Mucosa of stomach (tissue), 1 donor: Measurements from ENCODE around the gene ZNF280C.
"Not testable (repeated sequence)": the region's sequence is repeated elsewhere in the genome, so short reads cannot be mapped to it uniquely, and the experiment has no call there.

Experiments used
- H3K27me3 ChIP-seq: one replicate; pipeline ENCODE4 v1.7.0; 2013; ENCODE audit warnings: mild to moderate bottlenecking, low read length; ENCODE audit not compliant: control insufficient read depth, insufficient read depth
- H3K36me3 ChIP-seq: one replicate; pipeline ENCODE4 v1.7.0; 2013; ENCODE audit warnings: low read length; ENCODE audit not compliant: control insufficient read depth, insufficient read depth
- H3K4me1 ChIP-seq: one replicate; pipeline ENCODE4 v1.7.0; 2013; ENCODE audit warnings: mild to moderate bottlenecking, low read length; ENCODE audit not compliant: control insufficient read depth, insufficient read depth
- H3K4me3 ChIP-seq: one replicate; pipeline ENCODE4 v1.7.0; 2013; ENCODE audit warnings: low read length
- H3K9ac ChIP-seq: one replicate; pipeline ENCODE4 v1.7.0; 2013; ENCODE audit warnings: mild to moderate bottlenecking, low read length, moderate library complexity
- H3K9me3 ChIP-seq: one replicate; pipeline ENCODE4 v1.7.0; 2013; ENCODE audit warnings: mild to moderate bottlenecking, low read length, moderate library complexity; ENCODE audit not compliant: control insufficient read depth
- donor health status: Pancreatic carcinoma.

Gene ZNF280C

DNA sequence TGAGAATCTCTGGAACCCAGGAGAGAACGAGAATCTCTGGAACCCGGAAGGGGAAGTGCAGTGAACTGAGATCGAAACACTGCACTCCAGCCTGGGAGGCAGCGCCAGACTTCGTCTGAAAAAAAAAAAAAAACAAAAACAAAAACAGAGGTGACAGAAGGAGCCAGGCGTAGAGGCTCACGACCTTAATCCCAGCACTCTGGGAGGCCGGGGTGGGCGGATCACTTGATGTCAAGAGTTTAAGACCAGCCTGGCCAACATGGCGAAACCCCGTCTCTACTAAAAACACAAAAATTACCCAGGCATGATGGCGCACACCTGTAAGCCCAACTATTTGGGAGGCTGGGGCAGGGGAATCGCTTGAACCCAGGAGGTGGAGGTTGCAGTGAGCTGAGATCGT, 17.0 kb downstream of the ZNF280C start:
- Histone ChIP-seq H3K9ac (no peak overlapping the region), H3K4me3 (no peak overlapping the region), H3K27me3 (no peaks in the 10 kb centered on the region), H3K4me1 (no peaks in the 10 kb centered on the region), H3K36me3 (no peaks in the 10 kb centered on the region), H3K9me3 (no peaks in the 10 kb centered on the region)

DNA sequence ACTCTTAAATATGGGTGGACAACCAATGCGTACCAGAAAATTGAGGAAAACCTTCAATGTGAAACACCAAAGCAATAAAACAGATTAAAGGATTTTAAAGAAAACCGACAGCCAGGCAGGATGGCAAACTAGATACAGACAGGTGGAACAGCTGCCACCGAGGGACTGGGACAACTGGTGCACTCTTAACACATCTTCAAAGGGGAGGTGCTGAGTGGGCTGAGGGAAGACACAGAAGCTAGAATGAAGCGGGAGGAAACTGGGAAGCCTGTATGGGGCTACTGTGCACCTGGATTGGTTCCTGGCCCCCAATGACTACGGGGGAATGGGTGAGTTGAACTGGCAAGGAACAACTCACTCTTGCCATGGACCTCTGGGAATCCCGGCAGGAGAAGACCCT, 20.7 kb downstream of the ZNF280C start:
- H3K4me3 ChIP-seq, result no peak overlapping the region
- no peaks in the 10 kb centered on the region for H3K27me3 ChIP-seq
- H3K4me1 ChIP-seq, result no peaks in the 10 kb centered on the region
- no peaks in the 10 kb centered on the region for H3K36me3 ChIP-seq
- H3K9ac ChIP-seq, result no peak overlapping the region
- no peaks in the 10 kb centered on the region for H3K9me3 ChIP-seq

DNA sequence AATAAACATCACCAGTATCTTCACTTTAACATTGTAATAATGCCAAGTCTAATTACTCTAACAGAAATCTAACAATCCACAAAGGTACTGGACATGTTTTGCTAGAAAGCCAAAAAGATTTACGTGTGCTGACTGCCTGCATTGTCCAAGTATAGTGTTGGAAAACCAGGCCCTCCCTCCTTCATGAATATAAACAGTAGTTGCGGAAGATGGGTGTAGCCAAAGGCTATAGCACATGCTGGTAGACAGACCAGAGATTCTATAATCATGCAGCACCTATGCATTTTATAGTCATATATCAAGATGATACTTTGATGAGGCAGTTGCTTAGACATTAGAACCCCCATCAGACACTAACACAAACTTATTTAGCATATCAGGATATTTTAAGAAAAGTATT, 22.6 kb downstream of the ZNF280C start:
- no peaks in the 10 kb centered on the region for H3K4me1 ChIP-seq
- no peaks in the 10 kb centered on the region for H3K27me3 ChIP-seq
- H3K36me3 ChIP-seq, result no peaks in the 10 kb centered on the region
- H3K9ac ChIP-seq, result no peak overlapping the region
- H3K4me3 ChIP-seq, result no peak overlapping the region
- no peaks in the 10 kb centered on the region for H3K9me3 ChIP-seq

DNA sequence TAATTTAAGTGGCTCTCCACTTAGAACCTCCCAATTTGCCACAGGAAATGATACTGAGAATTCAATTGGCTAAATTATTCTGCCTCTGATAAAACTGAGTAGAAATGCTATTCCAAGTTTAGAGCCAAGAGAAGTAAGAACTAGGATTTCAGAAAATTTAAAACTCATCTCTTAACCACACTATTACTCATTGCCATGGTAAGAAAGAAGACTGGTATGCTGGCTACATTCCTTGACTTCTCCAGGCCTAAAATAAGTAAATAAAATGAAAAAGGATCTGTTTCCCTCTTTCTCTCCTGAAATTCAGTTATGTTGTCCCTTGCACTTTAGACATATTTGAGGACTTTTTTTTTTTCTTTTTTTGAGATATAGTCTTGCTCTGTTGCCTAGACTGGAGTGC, 23.3 kb downstream of the ZNF280C start:
- Histone ChIP-seq H3K9me3 (no peaks in the 10 kb centered on the region), H3K9ac (no peak overlapping the region), H3K27me3 (no peaks in the 10 kb centered on the region), H3K4me1 (no peaks in the 10 kb centered on the region), H3K4me3 (no peak overlapping the region), H3K36me3 (no peaks in the 10 kb centered on the region)

DNA sequence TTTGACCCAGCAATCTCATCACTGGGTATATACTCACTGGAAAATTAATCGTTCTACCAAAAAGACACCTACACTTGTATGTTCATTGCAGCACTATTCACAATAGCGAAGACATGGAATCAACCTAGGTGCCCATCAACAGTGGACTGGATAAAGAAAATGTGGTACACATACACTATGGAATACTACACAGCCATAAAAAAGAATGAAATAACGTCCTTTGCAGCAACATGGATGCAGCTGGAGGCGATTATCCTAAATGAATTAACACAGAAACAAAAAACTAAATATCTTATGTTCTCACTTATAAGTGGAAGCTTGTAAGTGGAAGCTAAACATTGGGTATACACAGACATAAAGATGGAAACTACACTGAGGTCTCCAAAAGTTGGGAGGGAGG, 37.5 kb downstream of the ZNF280C start:
- not testable (repeated sequence) for H3K9me3 ChIP-seq, H3K36me3 ChIP-seq, H3K4me1 ChIP-seq, H3K27me3 ChIP-seq, H3K4me3 ChIP-seq, H3K9ac ChIP-seq

DNA sequence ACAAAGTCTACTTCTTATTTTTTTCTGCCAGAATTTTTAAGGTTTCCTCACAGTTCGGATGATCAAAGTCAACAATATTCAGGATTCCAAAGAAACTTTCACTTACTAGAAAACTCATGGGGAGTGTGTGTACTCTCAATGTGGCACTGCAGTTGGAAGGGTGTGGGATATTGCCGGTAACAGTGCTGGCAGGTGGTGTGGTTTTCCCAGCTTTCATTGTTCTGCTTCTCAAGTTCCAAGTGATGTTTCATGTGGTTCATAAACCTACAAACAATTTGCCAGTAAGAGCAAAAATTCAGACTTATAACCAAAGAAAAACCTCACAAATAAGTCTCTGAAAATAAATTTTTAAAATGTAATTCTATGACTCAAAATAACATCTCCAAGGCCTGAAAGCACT, 39.8 kb downstream of the ZNF280C start:
- no peak overlapping the region for H3K4me3 ChIP-seq
- no peaks in the 10 kb centered on the region for H3K36me3 ChIP-seq
- H3K9ac ChIP-seq, result no peak overlapping the region
- H3K4me1 ChIP-seq, result no peaks in the 10 kb centered on the region
- no peaks in the 10 kb centered on the region for H3K27me3 ChIP-seq
- H3K9me3 ChIP-seq, result no peaks in the 10 kb centered on the region

DNA sequence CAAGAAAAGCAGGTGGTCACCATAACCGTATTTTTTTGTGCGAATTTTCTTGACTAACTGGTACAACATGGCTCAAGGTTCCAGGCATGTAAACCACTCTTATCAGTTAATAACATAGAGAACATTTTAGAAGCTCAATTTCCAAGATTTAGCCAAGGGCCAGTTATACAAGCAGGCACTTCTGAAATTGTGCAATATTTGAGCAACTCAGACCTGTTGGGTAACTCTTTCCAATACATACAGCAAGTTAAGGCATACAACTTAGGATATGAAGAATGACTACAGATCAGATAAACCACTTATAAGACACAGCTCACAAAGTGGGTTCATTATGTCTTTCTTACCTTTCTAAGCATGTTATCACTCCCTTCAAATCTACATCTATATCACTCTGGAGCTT, 43.9 kb downstream of the ZNF280C start:
- Histone ChIP-seq H3K9me3 (no peaks in the 10 kb centered on the region), H3K4me1 (no peaks in the 10 kb centered on the region), H3K4me3 (no peak overlapping the region), H3K9ac (no peak overlapping the region), H3K36me3 (no peaks in the 10 kb centered on the region), H3K27me3 (no peaks in the 10 kb centered on the region)

DNA sequence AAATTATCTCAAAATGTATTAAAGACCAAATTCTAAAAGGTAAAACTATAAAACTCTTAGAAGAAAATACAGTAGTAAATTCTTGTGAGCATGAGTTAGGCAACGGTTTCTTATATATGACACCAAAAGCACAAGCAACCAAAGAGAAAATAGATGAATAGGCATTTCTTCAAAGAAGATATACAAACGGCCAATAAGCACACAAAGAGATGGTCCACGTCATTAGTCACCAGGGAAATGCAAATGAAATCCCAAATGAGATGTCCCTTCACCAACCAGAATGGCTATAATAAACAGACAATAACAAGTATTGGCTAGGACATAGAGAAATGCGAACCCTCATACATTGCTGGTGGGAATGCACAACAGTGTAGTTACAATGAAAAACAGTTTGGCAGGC, 52.4 kb downstream of the ZNF280C start:
- no peak overlapping the region for H3K9ac ChIP-seq
- no peaks in the 10 kb centered on the region for H3K9me3 ChIP-seq
- H3K4me1 ChIP-seq, result no peaks in the 10 kb centered on the region
- no peaks in the 10 kb centered on the region for H3K36me3 ChIP-seq
- no peaks in the 10 kb centered on the region for H3K27me3 ChIP-seq
- no peak overlapping the region for H3K4me3 ChIP-seq

DNA sequence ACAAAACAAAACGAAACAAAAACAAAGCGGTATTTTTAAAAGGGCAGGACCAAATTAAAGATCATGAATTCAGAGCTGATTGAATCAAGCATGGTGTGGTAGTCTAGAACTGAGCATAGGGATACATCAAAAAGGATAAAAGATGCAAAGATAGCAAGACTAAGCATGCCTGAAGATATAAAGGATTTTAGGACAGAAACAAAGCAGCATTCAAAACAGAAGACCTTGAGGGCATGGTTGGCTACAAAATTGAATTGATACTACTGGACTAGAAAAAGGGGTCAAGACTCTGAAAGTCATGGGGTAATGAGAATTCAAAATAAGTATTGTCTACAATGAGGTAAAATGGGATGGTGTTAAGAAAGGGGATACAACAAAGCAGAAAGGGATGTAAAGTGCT, 55.3 kb downstream of the ZNF280C start:
- Histone ChIP-seq H3K27me3 (no peaks in the 10 kb centered on the region), H3K9ac (no peak overlapping the region), H3K36me3 (no peaks in the 10 kb centered on the region), H3K4me1 (no peaks in the 10 kb centered on the region), H3K9me3 (no peaks in the 10 kb centered on the region), H3K4me3 (no peak overlapping the region)

DNA sequence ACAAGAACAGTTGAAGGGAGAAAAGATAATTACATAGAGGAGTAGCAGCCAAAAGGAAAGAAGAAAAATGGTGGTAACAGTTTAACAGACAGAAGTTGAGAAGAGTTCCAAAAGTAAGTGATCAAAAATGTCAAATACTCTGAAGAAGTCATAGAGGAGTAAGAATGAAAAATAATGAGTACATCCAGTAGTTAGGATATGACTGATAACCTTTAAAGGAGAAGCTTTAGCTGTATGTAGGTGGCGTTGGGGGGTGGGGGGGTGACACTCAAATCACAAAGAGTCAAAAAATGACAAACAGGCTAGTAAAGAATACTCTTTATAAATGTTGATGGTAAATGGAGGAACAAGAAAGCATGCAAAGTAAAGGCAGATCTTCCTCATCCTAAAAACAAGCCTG, 56.3 kb downstream of the ZNF280C start:
- Histone ChIP-seq H3K9ac (no peak overlapping the region), H3K4me3 (no peak overlapping the region), H3K27me3 (no peaks in the 10 kb centered on the region), H3K9me3 (no peaks in the 10 kb centered on the region), H3K4me1 (no peaks in the 10 kb centered on the region), H3K36me3 (no peaks in the 10 kb centered on the region)

DNA sequence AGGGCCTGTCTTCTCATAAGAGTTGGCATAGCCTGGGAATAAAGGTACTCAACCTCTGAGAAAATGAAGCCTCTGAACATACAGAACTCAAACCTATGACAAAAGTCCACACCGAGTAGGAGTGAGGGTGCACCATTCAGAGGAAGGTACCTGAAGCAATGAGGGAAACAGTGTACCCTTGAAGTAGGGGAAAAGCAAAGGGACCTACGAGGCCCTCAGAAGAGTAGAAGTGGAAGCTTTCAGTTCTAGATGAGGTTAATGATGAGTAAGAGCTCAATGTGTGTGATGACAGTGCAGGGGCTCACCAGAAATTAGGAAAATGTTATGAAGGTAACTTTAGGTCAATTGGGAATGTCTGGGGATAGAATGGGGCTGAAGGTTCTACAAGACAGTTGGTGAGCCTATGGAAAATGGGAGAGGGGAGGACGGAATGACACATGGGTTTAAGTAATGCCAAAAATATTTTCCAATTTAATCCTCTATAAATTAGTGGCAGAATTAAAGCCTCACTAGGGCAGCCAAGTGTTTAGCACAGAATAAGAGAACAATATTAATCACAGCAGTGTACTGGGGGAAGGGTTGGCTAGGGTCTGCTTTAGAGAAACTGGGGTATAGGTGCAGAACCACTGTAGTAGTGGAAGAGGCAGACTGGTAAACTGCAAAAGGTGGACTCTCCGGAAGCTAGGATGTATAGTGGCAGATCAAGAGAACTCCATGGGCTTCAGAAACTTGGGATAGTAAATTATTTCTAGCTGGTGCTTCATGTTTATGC, 57.1 kb downstream of the ZNF280C start:
- Histone ChIP-seq H3K4me3 (no peak overlapping the region), H3K9ac (no peak overlapping the region), H3K36me3 (no peaks in the 10 kb centered on the region), H3K4me1 (no peaks in the 10 kb centered on the region), H3K9me3 (no peaks in the 10 kb centered on the region), H3K27me3 (no peaks in the 10 kb centered on the region)

DNA sequence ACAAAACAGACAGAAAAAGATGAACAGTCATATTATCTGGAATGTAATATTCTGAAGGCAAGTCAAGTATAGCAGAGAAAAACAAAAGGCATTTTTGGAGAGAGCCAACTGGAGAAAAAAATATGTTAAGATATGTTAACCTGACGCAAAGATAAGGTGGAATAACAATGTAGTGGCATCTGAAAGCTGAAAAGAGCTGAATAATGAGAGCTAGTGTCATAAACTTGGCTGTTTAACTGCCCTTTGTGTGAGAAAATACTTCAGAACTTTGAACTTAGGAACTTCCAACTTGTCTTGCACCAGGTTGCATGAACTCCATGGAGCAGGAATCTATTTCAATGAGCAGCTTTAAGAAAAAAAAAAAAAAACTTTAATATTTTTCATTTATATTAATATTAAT, 64.1 kb downstream of the ZNF280C start:
- Histone ChIP-seq H3K4me3 (no peak overlapping the region), H3K9ac (no peak overlapping the region), H3K27me3 (no peaks in the 10 kb centered on the region), H3K4me1 (no peaks in the 10 kb centered on the region), H3K36me3 (no peaks in the 10 kb centered on the region), H3K9me3 (no peaks in the 10 kb centered on the region)

DNA sequence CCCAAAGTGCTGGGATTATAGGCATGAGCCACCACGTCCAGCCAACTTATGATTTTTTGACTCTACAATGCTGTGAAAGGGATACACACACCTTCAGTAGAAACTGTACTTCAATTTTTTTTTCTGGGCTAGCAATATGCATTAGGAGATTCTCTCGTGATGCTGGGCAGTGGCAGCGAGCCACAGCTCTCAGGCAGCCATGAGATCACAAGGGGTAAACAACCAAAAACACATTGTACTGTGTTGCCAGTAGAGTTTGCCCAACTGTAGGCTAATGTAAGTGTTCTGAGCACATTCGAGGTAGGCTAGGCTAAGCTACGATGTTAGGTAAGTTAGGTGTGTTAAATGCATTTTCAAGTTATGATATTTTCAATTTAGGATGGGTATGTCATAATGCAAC, 71.2 kb downstream of the ZNF280C start:
- Histone ChIP-seq H3K4me3 (no peak overlapping the region), H3K27me3 (no peaks in the 10 kb centered on the region), H3K4me1 (no peaks in the 10 kb centered on the region), H3K36me3 (no peaks in the 10 kb centered on the region), H3K9me3 (no peaks in the 10 kb centered on the region), H3K9ac (no peak overlapping the region)
